HEK293 (cell line): ENCODE data around the gene RCC1.

Experiments used
- EGR2 ChIP-seq: fragments of 450-650 bp; formaldehyde crosslinking; IDR thresholded peaks from 2 replicates; pipeline ENCODE4 v1.5.1; 2016; ENCODE audit warnings: low read depth, missing biosample characterization, missing genetic modification characterization
- GFI1B ChIP-seq: fragments of 450-650 bp; formaldehyde crosslinking; IDR thresholded peaks from 2 replicates; pipeline ENCODE4 v1.5.1; 2016; ENCODE audit warnings: missing biosample characterization, missing genetic modification characterization
- GLIS1 ChIP-seq: fragments of 450-650 bp; formaldehyde crosslinking; IDR thresholded peaks from 2 replicates; pipeline ENCODE4 v1.5.1; 2016; ENCODE audit warnings: missing biosample characterization, missing genetic modification characterization
- IKZF3 ChIP-seq: fragments of 450-650 bp; IDR thresholded peaks from 2 replicates; pipeline ENCODE4 v1.5.0; 2018; ENCODE audit warnings: missing biosample characterization, mild to moderate bottlenecking, missing genetic modification characterization, moderate library complexity
- KLF16 ChIP-seq: fragments of 450-650 bp; formaldehyde crosslinking; IDR thresholded peaks from 2 replicates; pipeline ENCODE4 v1.5.1; 2017; ENCODE audit warnings: missing biosample characterization, missing genetic modification characterization
- KLF7 ChIP-seq: fragments of 450-650 bp; formaldehyde crosslinking; IDR thresholded peaks from 2 replicates; pipeline ENCODE4 v1.5.1; 2016; ENCODE audit warnings: missing biosample characterization, missing genetic modification characterization, borderline replicate concordance
- KLF9 ChIP-seq: fragments of 450-650 bp; formaldehyde crosslinking; IDR thresholded peaks from 2 replicates; pipeline ENCODE4 v1.5.1; 2016; ENCODE audit warnings: missing biosample characterization, missing genetic modification characterization, low read depth
- MYNN ChIP-seq: fragments of 450-650 bp; formaldehyde crosslinking; IDR thresholded peaks from 2 replicates; pipeline ENCODE4 v1.5.1; 2016; ENCODE audit warnings: missing biosample characterization, missing genetic modification characterization, borderline replicate concordance
- OVOL3 ChIP-seq: fragments of 450-650 bp; formaldehyde crosslinking; IDR thresholded peaks from 2 replicates; pipeline ENCODE4 v1.5.1; 2016; ENCODE audit warnings: missing biosample characterization, missing genetic modification characterization
- SP3 ChIP-seq: fragments of 450-650 bp; formaldehyde crosslinking; IDR thresholded peaks from 2 replicates; pipeline ENCODE4 v1.5.1; 2016; ENCODE audit warnings: missing biosample characterization, missing genetic modification characterization
- TCF7L2 ChIP-seq: IDR thresholded peaks from 2 replicates; pipeline ENCODE4 v1.6.1; 2011; ENCODE audit warnings: low read depth, mild to moderate bottlenecking, inconsistent platforms, low read length, moderate library complexity, borderline replicate concordance
- ZBTB17 ChIP-seq: fragments of 450-650 bp; formaldehyde crosslinking; IDR thresholded peaks from 2 replicates; pipeline ENCODE4 v1.5.1; 2016; ENCODE audit warnings: missing biosample characterization, missing genetic modification characterization
- ZBTB8A ChIP-seq: fragments of 450-650 bp; formaldehyde crosslinking; IDR thresholded peaks from 2 replicates; pipeline ENCODE4 v1.5.1; 2016; ENCODE audit warnings: missing biosample characterization, missing genetic modification characterization
- ZEB2 ChIP-seq: fragments of 450-650 bp; formaldehyde crosslinking; IDR thresholded peaks from 2 replicates; pipeline ENCODE4 v1.5.1; 2016; ENCODE audit warnings: missing biosample characterization, missing genetic modification characterization
- ZFHX2 ChIP-seq: fragments of 450-650 bp; formaldehyde crosslinking; conservative IDR thresholded peaks from 2 replicates; pipeline ENCODE4 v1.5.1; 2016; ENCODE audit warnings: missing biosample characterization, missing genetic modification characterization
- ZNF19 ChIP-seq: fragments of 450-650 bp; formaldehyde crosslinking; IDR thresholded peaks from 2 replicates; pipeline ENCODE4; 2016; ENCODE audit warnings: missing biosample characterization, missing genetic modification characterization, low read depth
- ZNF221 ChIP-seq: fragments of 450-650 bp; formaldehyde crosslinking; IDR thresholded peaks from 2 replicates; pipeline ENCODE4 v1.5.1; 2017; ENCODE audit warnings: missing biosample characterization, missing genetic modification characterization, borderline replicate concordance
- ZNF239 ChIP-seq: fragments of 450-650 bp; formaldehyde crosslinking; IDR thresholded peaks from 2 replicates; pipeline ENCODE4 v1.5.1; 2016; ENCODE audit warnings: missing biosample characterization, missing genetic modification characterization
- ZNF274 ChIP-seq, 2 experiments: fragments of 200-500 bp in 1 of 2; fragments of 450-650 bp in 1 of 2; sonication (Bioruptor generic) in 1 of 2; formaldehyde crosslinking in 1 of 2; IDR thresholded peaks; 2 replicates each; pipeline versions ENCODE4 v1.5.1 to v1.6.1; 2014 to 2016; ENCODE audit warnings: borderline replicate concordance in 1 of 2, inconsistent platforms in 1 of 2, low read length in 1 of 2, missing biosample characterization in 1 of 2, missing genetic modification characterization in 1 of 2
- ZNF292 ChIP-seq: fragments of 450-650 bp; formaldehyde crosslinking; IDR thresholded peaks from 2 replicates; pipeline ENCODE4 v1.5.1; 2016; ENCODE audit warnings: low read depth, missing biosample characterization, missing genetic modification characterization, borderline replicate concordance
- ZNF335 ChIP-seq: fragments of 450-650 bp; formaldehyde crosslinking; conservative IDR thresholded peaks from 2 replicates; pipeline ENCODE4 v1.5.1; 2016; ENCODE audit warnings: missing biosample characterization, missing genetic modification characterization
- ZNF354C ChIP-seq: fragments of 450-650 bp; formaldehyde crosslinking; IDR thresholded peaks from 2 replicates; pipeline ENCODE4 v1.5.1; 2016; ENCODE audit warnings: missing biosample characterization, missing genetic modification characterization, low read depth, borderline replicate concordance
- ZNF366 ChIP-seq: fragments of 450-650 bp; formaldehyde crosslinking; conservative IDR thresholded peaks from 2 replicates; pipeline ENCODE4 v1.5.1; 2016; ENCODE audit warnings: missing biosample characterization, missing genetic modification characterization
- ZNF623 ChIP-seq: fragments of 450-650 bp; formaldehyde crosslinking; IDR thresholded peaks from 2 replicates; pipeline ENCODE4 v1.5.1; 2016; ENCODE audit warnings: missing biosample characterization, missing genetic modification characterization
- ZNF624 ChIP-seq: fragments of 450-650 bp; formaldehyde crosslinking; IDR thresholded peaks from 2 replicates; pipeline ENCODE4 v1.5.1; 2017; ENCODE audit warnings: missing biosample characterization, missing genetic modification characterization
- ZNF629 ChIP-seq: fragments of 450-650 bp; formaldehyde crosslinking; IDR thresholded peaks from 2 replicates; pipeline ENCODE4 v1.5.1; 2017; ENCODE audit warnings: missing biosample characterization, missing genetic modification characterization
- ZNF707 ChIP-seq: fragments of 450-650 bp; formaldehyde crosslinking; IDR thresholded peaks from 2 replicates; pipeline ENCODE4 v1.5.1; 2016; ENCODE audit warnings: missing biosample characterization, missing genetic modification characterization
- ZNF785 ChIP-seq: fragments of 450-650 bp; formaldehyde crosslinking; IDR thresholded peaks from 2 replicates; pipeline ENCODE4 v1.5.1; 2016; ENCODE audit warnings: missing biosample characterization, missing genetic modification characterization
- ZSCAN23 ChIP-seq: fragments of 450-650 bp; formaldehyde crosslinking; IDR thresholded peaks from 2 replicates; pipeline ENCODE4 v1.5.1; 2016; ENCODE audit warnings: missing biosample characterization, missing genetic modification characterization
- ZXDB ChIP-seq: fragments of 450-650 bp; formaldehyde crosslinking; IDR thresholded peaks from 2 replicates; pipeline ENCODE4 v1.5.1; 2016; ENCODE audit warnings: missing biosample characterization, missing genetic modification characterization
- TF ChIP-seq, protein P1 (sequence below): fragments of 450-650 bp; formaldehyde crosslinking; IDR thresholded peaks from 2 replicates; pipeline ENCODE4 v1.5.1; 2017; ENCODE audit warnings: missing biosample characterization, missing genetic modification characterization
- TF ChIP-seq, protein P2 (sequence below): fragments of 450-650 bp; formaldehyde crosslinking; IDR thresholded peaks from 2 replicates; pipeline ENCODE4 v1.5.1; 2016; ENCODE audit warnings: missing biosample characterization, missing genetic modification characterization, low read depth
- TF ChIP-seq, protein P3 (sequence below): sonication (generic); formaldehyde crosslinking; IDR thresholded peaks from 2 replicates; pipeline ENCODE4 v1.8.1; 2022; ENCODE audit warnings: mild to moderate bottlenecking, moderate library complexity, missing genetic modification reagents
- TF ChIP-seq, protein P4 (sequence below): fragments of 450-650 bp; formaldehyde crosslinking; IDR thresholded peaks from 2 replicates; pipeline ENCODE4 v1.5.1; 2017; ENCODE audit warnings: missing biosample characterization, missing genetic modification characterization

The RCC1 gene

DNA sequence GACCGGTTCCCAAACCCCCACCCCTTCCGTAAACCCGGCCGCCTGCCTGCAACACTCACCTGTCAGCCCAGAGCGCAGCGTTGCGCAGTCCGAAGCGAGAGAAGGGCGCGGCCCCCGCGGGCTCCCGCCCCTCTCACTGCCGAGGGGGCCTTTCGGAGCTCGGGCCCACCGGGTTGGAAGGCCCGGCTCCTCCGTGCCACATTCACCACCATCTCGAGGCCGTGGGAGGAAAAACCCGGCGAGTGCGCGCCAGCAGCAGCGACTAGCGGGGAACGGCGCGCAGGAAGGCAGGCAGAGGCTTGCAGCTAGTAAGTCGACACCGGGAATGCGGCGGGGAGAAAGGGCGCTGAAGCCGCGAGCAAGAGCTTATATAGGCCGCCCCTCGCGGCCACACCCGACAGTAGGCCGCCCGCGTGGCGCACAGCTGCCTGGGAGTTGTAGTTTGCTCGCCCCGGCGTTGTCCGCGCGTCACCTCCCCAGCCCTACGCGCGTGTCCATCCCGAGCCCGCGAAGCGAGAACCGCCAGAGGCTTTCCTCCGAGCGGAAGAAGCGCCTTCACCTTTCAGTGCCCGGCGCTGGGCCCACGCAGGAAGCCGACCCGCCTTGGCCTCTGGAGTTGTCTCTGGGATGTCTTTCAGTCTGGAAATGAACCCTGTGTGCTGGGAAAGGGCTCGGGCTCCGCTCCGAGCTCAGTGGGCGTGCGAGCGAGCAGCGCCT lies 75.8 kb downstream of the RCC1 start (continued):
- no peak for TF ChIP-seq ZNF19
- TF ChIP-seq ZBTB8A (tag by site-specific recombination) = peak; percentile 100
- TF ChIP-seq ZXDB (tag by site-specific recombination) = peak; percentile 95
- peak; percentile 82 for TF ChIP-seq ZNF629
- TF ChIP-seq ZNF785 (tag by site-specific recombination) = peak; percentile 57; the same call in 1 of the 2 replicates
- peak; percentile 99 for TF ChIP-seq ZNF335 (tag by site-specific recombination)
- TF ChIP-seq ZNF221 (tag by site-specific recombination) = no peak
- TF ChIP-seq, protein P1, sequence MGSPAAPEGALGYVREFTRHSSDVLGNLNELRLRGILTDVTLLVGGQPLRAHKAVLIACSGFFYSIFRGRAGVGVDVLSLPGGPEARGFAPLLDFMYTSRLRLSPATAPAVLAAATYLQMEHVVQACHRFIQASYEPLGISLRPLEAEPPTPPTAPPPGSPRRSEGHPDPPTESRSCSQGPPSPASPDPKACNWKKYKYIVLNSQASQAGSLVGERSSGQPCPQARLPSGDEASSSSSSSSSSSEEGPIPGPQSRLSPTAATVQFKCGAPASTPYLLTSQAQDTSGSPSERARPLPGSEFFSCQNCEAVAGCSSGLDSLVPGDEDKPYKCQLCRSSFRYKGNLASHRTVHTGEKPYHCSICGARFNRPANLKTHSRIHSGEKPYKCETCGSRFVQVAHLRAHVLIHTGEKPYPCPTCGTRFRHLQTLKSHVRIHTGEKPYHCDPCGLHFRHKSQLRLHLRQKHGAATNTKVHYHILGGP (tag by site-specific recombination) = 0 out of 2 replicates have a peak, but pooled peaks have one; percentile 29
- TF ChIP-seq KLF16 (tag by site-specific recombination) = peak; percentile 98
- TF ChIP-seq OVOL3 = peak; percentile 40; the same call in 1 of the 2 replicates
- no peak for TF ChIP-seq TCF7L2
- TF ChIP-seq, protein P2, sequence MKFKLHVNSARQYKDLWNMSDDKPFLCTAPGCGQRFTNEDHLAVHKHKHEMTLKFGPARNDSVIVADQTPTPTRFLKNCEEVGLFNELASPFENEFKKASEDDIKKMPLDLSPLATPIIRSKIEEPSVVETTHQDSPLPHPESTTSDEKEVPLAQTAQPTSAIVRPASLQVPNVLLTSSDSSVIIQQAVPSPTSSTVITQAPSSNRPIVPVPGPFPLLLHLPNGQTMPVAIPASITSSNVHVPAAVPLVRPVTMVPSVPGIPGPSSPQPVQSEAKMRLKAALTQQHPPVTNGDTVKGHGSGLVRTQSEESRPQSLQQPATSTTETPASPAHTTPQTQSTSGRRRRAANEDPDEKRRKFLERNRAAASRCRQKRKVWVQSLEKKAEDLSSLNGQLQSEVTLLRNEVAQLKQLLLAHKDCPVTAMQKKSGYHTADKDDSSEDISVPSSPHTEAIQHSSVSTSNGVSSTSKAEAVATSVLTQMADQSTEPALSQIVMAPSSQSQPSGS (tag by site-specific recombination) = no peak
- peak; percentile 76 for TF ChIP-seq ZFHX2 (tag by site-specific recombination)
- TF ChIP-seq ZNF366 (tag by site-specific recombination) = peak; percentile 67
- TF ChIP-seq ZNF274 (IDR thresholded peaks at IDR 0.05; ENCODE audit: low read length) = no peak
- no peak for TF ChIP-seq ZNF274 (tag by site-specific recombination; IDR thresholded peaks at IDR 0.05; ENCODE audit: borderline replicate concordance)
- no peak for TF ChIP-seq ZNF707 (tag by site-specific recombination)
- TF ChIP-seq SP3 (tag by site-specific recombination) = peak; percentile 98
- TF ChIP-seq ZNF354C (tag by site-specific recombination) = no peak
- peak; percentile 94 for TF ChIP-seq ZNF624
- TF ChIP-seq, protein P3, sequence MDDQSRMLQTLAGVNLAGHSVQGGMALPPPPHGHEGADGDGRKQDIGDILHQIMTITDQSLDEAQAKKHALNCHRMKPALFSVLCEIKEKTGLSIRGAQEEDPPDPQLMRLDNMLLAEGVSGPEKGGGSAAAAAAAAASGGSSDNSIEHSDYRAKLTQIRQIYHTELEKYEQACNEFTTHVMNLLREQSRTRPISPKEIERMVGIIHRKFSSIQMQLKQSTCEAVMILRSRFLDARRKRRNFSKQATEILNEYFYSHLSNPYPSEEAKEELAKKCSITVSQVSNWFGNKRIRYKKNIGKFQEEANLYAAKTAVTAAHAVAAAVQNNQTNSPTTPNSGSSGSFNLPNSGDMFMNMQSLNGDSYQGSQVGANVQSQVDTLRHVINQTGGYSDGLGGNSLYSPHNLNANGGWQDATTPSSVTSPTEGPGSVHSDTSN (CRISPR knock-in tag) = peak; percentile 89; the same call in 1 of the 2 replicates
- TF ChIP-seq ZNF239 = peak; percentile 82
- TF ChIP-seq ZNF623 (tag by site-specific recombination) = peak; percentile 31
- TF ChIP-seq, protein P4, sequence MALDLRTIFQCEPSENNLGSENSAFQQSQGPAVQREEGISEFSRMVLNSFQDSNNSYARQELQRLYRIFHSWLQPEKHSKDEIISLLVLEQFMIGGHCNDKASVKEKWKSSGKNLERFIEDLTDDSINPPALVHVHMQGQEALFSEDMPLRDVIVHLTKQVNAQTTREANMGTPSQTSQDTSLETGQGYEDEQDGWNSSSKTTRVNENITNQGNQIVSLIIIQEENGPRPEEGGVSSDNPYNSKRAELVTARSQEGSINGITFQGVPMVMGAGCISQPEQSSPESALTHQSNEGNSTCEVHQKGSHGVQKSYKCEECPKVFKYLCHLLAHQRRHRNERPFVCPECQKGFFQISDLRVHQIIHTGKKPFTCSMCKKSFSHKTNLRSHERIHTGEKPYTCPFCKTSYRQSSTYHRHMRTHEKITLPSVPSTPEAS (tag by site-specific recombination) = peak; percentile 44; the same call in 1 of the 2 replicates
- peak; percentile 100 for TF ChIP-seq KLF7 (tag by site-specific recombination)
- 0 out of 2 replicates have a peak, but pooled peaks have one; percentile 33 for TF ChIP-seq IKZF3 (tag by site-specific recombination)
- TF ChIP-seq GLIS1 = peak; percentile 70
- peak; percentile 95 for TF ChIP-seq KLF9 (tag by site-specific recombination)
- TF ChIP-seq EGR2 (tag by site-specific recombination) = peak; percentile 37
- no peak for TF ChIP-seq GFI1B (tag by site-specific recombination)
- TF ChIP-seq MYNN (tag by site-specific recombination) = 0 out of 2 replicates have a peak, but pooled peaks have one; percentile 43
- peak; percentile 84; the same call in 1 of the 2 replicates for TF ChIP-seq ZSCAN23
- no peak for TF ChIP-seq ZNF292 (tag by site-specific recombination)
- TF ChIP-seq ZEB2 (tag by site-specific recombination) = peak; percentile 78
- peak; percentile 88 for TF ChIP-seq ZBTB17 (tag by site-specific recombination)
